Hepatocyte (in vitro differentiated cells): ENCODE measurements around the gene CHPT1.

ENCODE experiments used
- CTCF ChIP-seq: fragments of 200-600 bp; sonication (generic); IDR thresholded peaks from 2 replicates; pipeline ENCODE4 v1.5.1; 2016; ENCODE audit warnings: antibody characterized with exemption, mild to moderate bottlenecking; ENCODE audit not compliant: poor library complexity
- EZH2 ChIP-seq: fragments of 200-600 bp; sonication (generic); IDR thresholded peaks from 2 replicates; pipeline ENCODE4 v1.6.1; 2016; ENCODE audit warnings: antibody characterized with exemption, mild to moderate bottlenecking, borderline replicate concordance
- EZH2phosphoT487 ChIP-seq: fragments of 200-600 bp; sonication (generic); IDR thresholded peaks from one replicate; pipeline ENCODE4 v1.6.1; 2018; ENCODE audit warnings: antibody characterized with exemption, mild to moderate bottlenecking, low read depth, moderate library complexity; ENCODE audit not compliant: unreplicated experiment, severe bottlenecking

DNA sequence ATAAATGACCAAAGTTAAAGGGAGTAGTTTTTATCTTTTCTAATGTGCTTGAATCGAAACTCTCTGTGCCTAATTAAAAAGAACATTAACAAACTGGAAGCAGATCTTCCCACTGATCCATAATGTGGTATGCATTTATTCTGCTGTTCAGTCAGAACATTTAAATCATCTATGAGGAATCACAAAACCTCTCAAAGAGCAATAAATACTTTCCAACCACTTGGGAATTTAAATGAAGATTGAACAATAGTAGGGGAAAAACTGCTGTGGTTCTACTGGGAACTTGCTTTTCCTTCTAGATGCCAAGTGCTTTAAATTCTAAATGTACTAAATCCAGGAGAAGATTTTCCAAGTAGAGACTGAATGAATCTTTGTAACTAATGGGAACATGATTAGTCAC is 12.3 kb upstream of the CHPT1 start:
- no peak for TF ChIP-seq EZH2phosphoT487
- no peak for TF ChIP-seq CTCF
- TF ChIP-seq EZH2, result no peak
